ENCODE results near the gene RAP1GAP2. TPM values are rescaled to one million over a fixed set of nuclear protein-coding genes. Genes with fewer than 3 reads are reported as not detected.

Gene RAP1GAP2
- total RNA-seq, 4 donors from 2014 or later = 7.4 to 13.1 (median 10.7) TPM

GRCh38 chr17:2901582-2901981 lies 105.3 kb downstream of the RAP1GAP2 start:
- H3K27ac ChIP-seq (replicated peaks in 1 of 4) = no peak overlapping the region
- peaks cover 0 to 4% (median 0%) of the 10 kb centered on the region in 4 donors for H3K9me3 ChIP-seq
- H3K4me3 ChIP-seq = no peak overlapping the region
- intact Hi-C loops (cut with DNase I) = no loop called here
- DNase-seq (ENCODE audit: extremely low spot score) = no peak
- TF ChIP-seq EP300 (IDR thresholded peaks at IDR 0.05) (no peak), POLR2AphosphoS5 (IDR thresholded peaks at IDR 0.05) (no peak), CTCF (IDR thresholded peaks at IDR 0.05) (no peak), POLR2A (IDR thresholded peaks at IDR 0.05; ENCODE audit: low read depth) (no peak)
- 88% methylated on average over 4 of the region's 4 CpGs for WGBS
- H3K36me3 ChIP-seq = no peaks in the 10 kb centered on the region
- H3K4me1 ChIP-seq = peaks cover 0 to 16% (median 6%) of the 10 kb centered on the region in 4 donors
- no peaks in the 10 kb centered on the region for H3K27me3 ChIP-seq

GRCh38 chr17:2902546-2902945 lies 106.3 kb downstream of the RAP1GAP2 start:
- no peaks in the 10 kb centered on the region for H3K27me3 ChIP-seq
- no peak overlapping the region for H3K27ac ChIP-seq (replicated peaks in 1 of 4)
- no peak overlapping the region for H3K4me3 ChIP-seq
- no peak for DNase-seq (ENCODE audit: extremely low spot score)
- 89% methylated on average over 3 of the region's 9 CpGs for WGBS
- H3K9me3 ChIP-seq = peaks cover 0 to 4% (median 0%) of the 10 kb centered on the region in 4 donors
- H3K36me3 ChIP-seq = no peaks in the 10 kb centered on the region
- TF ChIP-seq EP300 (IDR thresholded peaks at IDR 0.05) = no peak
- no peak for TF ChIP-seq POLR2AphosphoS5 (IDR thresholded peaks at IDR 0.05)
- no peak for TF ChIP-seq CTCF (IDR thresholded peaks at IDR 0.05)
- TF ChIP-seq POLR2A (IDR thresholded peaks at IDR 0.05; ENCODE audit: low read depth) = no peak
- H3K4me1 ChIP-seq = peaks cover 0 to 16% (median 6%) of the 10 kb centered on the region in 4 donors
- intact Hi-C loops (cut with DNase I) = no loop called here

- TF ChIP-seq EP300 (IDR thresholded peaks at IDR 0.05) = no peak
- no peak for TF ChIP-seq POLR2A (IDR thresholded peaks at IDR 0.05; ENCODE audit: low read depth)
- no peak for TF ChIP-seq CTCF (IDR thresholded peaks at IDR 0.05)
- TF ChIP-seq POLR2AphosphoS5 (IDR thresholded peaks at IDR 0.05) = no peak
- DNase-seq (ENCODE audit: extremely low spot score) = no peak
- Histone ChIP-seq H3K27ac (replicated peaks in 1 of 4) (no peak overlapping the region), H3K36me3 (no peaks in the 10 kb centered on the region), H3K9me3 (peaks cover 0 to 4% (median 0%) of the 10 kb centered on the region in 4 donors), H3K27me3 (no peaks in the 10 kb centered on the region), H3K4me3 (no peak overlapping the region), H3K4me1 (peaks cover 0 to 16% (median 6%) of the 10 kb centered on the region in 4 donors)
- WGBS = 85% methylated on average over 8 of the region's 8 CpGs
- intact Hi-C loops (cut with DNase I) = no loop called here
Measured at GRCh38 chr17:2903193-2903974, 107.1 kb downstream of the RAP1GAP2 start.

- WGBS = 50% methylated on average over 13 of the region's 16 CpGs
- no peak for DNase-seq (ENCODE audit: extremely low spot score)
- TF ChIP-seq CTCF (IDR thresholded peaks at IDR 0.05) (no peak), POLR2A (IDR thresholded peaks at IDR 0.05; ENCODE audit: low read depth) (no peak), EP300 (IDR thresholded peaks at IDR 0.05) (no peak), POLR2AphosphoS5 (IDR thresholded peaks at IDR 0.05) (no peak)
- peaks cover 0 to 16% (median 6%) of the 10 kb centered on the region in 4 donors for H3K4me1 ChIP-seq
- intact Hi-C loops (cut with DNase I) = no loop called here
- no peaks in the 10 kb centered on the region for H3K36me3 ChIP-seq
- peaks cover 0 to 4% (median 0%) of the 10 kb centered on the region in 4 donors for H3K9me3 ChIP-seq
- H3K4me3 ChIP-seq = no peak overlapping the region
- no peaks in the 10 kb centered on the region for H3K27me3 ChIP-seq
- no peak overlapping the region for H3K27ac ChIP-seq (replicated peaks in 1 of 4)
Measured at GRCh38 chr17:2904135-2904534, 107.9 kb downstream of the RAP1GAP2 start.

Data from esophagus muscularis mucosa (tissue), 4 donors.